HCEC 1CT (cell line): ENCODE results near the gene PWP2.
"Not testable (repeated sequence)": the region's sequence is repeated elsewhere in the genome, so short reads cannot be mapped to it uniquely, and the experiment has no call there.

Source experiments
- DNase-seq: peaks from one replicate; pipeline ENCODE4 v3.0.0-alpha.2; 2017

The PWP2 gene

DNA sequence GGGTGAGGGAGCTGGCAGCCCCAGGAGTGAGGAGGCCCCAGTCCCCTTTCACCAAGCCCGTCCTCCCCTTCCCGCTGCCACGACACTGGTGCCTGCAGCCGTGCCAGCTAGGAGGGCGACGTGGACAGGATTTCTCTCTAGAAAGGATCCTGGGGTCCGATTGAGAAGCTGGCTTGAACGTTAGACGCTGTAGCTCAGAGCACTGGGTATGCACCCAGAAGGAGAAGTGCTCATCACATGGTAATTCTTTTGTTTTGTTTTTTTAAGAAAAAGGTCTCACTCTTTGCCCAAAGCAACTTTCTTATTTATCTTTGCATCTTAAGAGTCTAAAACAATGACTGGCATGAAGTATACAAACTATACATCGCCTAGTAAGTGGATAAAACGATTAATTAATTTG, 60.3 kb downstream of the PWP2 start:
- not testable (repeated sequence) for DNase-seq

DNA sequence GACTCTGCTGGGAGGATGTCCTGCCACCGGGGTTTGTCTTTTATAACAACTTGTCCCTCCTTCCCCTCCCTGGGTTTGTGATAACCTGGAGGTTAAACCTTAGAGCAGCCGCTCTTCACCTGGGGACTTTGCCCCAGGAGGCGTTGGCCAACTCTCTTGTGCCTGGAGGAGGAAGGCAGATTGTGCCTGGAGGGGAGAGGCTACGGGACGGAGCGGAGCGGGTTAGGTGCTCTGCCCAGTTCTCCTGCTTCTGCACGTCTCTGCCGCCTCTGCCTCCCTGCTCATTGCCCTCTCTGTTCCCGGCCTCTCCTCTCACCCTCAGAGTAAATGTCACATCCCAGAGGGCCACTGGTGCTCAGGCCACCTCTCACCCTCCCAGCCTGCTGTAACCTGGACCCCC, 63.1 kb downstream of the PWP2 start:
- DNase-seq: not testable (repeated sequence)

DNA sequence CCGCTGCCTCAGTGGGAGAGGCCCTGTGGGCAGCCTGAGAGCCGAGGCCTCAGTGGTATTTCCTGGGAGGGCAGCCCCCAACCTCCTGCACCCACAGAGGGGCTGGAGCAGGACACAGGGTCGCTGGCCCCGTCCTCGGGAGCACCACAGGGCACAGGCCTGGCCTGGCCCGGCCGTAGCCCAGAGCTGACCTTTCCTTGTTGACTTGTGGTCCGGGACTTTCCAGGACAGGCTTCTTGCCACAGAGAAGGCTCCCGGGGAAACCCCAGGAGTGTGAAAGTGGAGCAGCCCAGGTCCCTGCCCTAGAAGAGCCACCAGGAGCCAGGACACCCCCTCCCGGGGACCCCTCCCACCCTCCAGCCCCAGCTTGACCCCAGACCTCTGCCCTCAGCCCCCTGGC, 63.7 kb downstream of the PWP2 start:
- DNase-seq: not testable (repeated sequence)

DNA sequence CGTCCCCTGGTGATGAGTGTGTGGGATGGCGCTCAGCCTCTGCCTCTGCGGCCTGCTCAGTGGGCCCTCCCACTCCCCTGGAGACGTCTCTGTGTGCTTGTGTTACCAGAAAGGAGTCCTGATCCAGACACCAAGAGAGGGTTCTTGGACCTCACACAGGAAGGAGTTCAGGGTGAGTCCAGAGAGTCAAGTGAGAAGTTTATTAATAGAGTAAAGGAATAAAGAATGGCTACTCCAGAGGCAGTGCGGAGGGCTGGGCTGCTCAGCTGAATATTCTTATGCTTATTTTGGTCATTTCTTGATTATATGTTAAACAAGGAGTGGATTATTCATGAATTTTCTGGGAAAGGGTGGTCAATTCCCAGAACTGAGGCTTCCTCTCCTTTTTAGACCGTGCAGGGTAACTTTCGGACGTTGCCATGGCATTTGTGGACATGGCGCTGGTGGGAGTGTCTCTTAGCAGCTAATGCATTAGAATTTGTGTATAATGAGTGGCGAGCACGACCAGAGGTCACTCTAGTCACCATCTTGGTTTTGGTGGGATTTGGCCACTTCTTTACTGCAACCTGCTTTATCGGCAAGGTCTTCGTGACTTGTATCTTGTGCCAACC, 64.9 kb downstream of the PWP2 start:
- DNase-seq: not testable (repeated sequence)

DNA sequence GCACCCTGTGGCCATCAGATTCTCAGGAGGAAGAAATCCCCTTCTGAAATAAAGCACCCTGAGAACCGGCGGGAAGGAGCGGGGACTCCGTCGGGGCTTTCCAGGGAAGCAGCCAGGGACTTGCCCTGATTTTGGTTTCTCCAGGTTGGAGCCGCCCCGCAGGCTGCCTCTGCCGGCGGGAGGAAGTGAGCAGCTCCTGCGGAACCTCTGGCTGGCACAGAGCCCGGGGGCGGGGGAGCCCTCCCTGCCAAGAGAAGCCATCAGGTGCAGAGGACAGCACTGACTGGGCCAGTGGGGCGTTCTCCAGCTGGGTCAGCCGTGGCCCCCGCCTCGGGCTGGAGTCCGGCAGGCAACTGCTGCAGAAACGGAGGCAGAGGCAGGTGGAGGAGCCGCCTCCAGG, 65.5 kb downstream of the PWP2 start:
- DNase-seq: not testable (repeated sequence)

DNA sequence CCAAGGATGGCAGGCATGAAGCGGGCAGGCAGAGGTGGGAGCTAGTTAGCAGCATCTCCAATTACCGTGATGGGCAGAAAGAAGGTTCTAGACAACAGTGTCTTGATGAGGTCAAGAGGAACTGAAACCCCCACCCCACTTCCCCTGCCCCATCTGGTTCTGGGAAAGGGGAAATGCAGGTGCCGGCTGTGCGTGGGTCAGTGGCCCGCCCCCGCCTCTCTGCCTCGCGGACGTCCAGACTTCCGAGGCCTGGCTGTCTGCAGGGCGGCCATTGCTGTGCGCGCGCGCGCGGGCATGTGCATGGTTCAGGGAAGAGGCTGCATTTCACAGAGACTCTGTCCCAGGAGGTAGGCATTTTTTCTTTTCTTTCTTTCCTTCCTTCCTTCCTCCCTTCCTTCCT, 68.0 kb downstream of the PWP2 start:
- DNase-seq: not testable (repeated sequence)

DNA sequence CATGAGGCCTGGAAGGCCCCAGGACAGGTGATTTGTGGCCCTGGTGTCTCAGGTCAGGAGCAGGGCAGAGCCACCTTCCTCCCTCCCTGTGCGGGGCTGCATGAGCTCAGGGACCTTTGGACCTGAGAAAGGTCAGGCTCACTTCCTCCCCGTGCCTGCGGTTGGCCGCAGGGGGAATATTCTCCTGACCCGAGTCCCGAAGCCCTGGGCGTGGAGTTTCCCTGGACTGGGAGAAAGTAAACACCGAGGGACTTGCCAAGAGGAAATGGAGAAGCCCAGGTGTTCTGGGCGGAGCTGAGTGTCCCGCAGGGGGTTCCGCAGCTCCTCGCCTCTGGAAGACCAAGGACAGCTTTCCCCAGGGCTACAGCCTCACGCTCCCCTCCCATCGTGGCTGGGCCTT, 68.9 kb downstream of the PWP2 start:
- DNase-seq: not testable (repeated sequence)
